Cardiac muscle cell (in vitro differentiated cells and primary cell): Measurements from ENCODE around the gene GEN1. TPM values are rescaled to one million over a fixed set of nuclear protein-coding genes. Genes with fewer than 3 reads are reported as not detected.
A peak's percentile ranks its signal among the peaks of the same experiment; 100 is the strongest.
"Not testable (repeated sequence)": the region's sequence is repeated elsewhere in the genome, so short reads cannot be mapped to it uniquely, and the experiment has no call there.

Source experiments
- DNase-seq, 2 donors: peaks; one replicate each; pipeline versions ENCODE4 v3.0.0 to v3.0.0-alpha.2; 2010 to 2017; ENCODE audit warnings: low read depth in 1 of 2, low spot score in 1 of 2
- H3K27ac ChIP-seq: fragments of 200-600 bp; sonication (generic); 2 replicates; pipeline ENCODE4 v1.5.1; 2016
- H3K27me3 ChIP-seq: fragments of 200-600 bp; sonication (generic); 2 replicates; pipeline ENCODE4 v1.6.0; 2016; ENCODE audit warnings: control low read depth
- H3K36me3 ChIP-seq: fragments of 200-600 bp; sonication (generic); 2 replicates; pipeline ENCODE4 v1.5.1; 2016; ENCODE audit warnings: control low read depth
- H3K4me1 ChIP-seq: fragments of 200-600 bp; sonication (generic); 2 replicates; pipeline ENCODE4 v1.8.1; 2017; ENCODE audit warnings: low read depth, mild to moderate bottlenecking, mixed run types
- H3K4me3 ChIP-seq: fragments of 200-600 bp; sonication (generic); 2 replicates; pipeline ENCODE4 v1.5.1; 2016; ENCODE audit warnings: mild to moderate bottlenecking
- H3K9me3 ChIP-seq: fragments of 200-600 bp; sonication (generic); 2 replicates; pipeline ENCODE4 v1.5.1; 2017; ENCODE audit warnings: low read depth, mild to moderate bottlenecking, control low read depth
- polyA plus RNA-seq: library from polyadenylated mRNA; unstranded; fragments of >200 nt; fragmentation: Nextera tagmentation; extraction: Ambion mirVana; gene quantifications from 2 replicates; pipeline ENCODE4 v1.2.1, GENCODE V29; 2016
- total RNA-seq: library from RNA; depleted of rRNA; stranded (reverse); fragments of >200 nt; gene quantifications from 2 replicates; pipeline ENCODE4 v1.2.3, GENCODE V29; 2016
- TF ChIP-seq, protein P1 (sequence below): IDR thresholded peaks from 2 replicates; pipeline ENCODE4 v1.5.1; 2012; ENCODE audit warnings: low read depth, mild to moderate bottlenecking, low read length

GEN1 gene
- total and polyA plus RNA-seq, 2 experiments from 2014 or later, result 4.3 to 8.8 TPM

DNA sequence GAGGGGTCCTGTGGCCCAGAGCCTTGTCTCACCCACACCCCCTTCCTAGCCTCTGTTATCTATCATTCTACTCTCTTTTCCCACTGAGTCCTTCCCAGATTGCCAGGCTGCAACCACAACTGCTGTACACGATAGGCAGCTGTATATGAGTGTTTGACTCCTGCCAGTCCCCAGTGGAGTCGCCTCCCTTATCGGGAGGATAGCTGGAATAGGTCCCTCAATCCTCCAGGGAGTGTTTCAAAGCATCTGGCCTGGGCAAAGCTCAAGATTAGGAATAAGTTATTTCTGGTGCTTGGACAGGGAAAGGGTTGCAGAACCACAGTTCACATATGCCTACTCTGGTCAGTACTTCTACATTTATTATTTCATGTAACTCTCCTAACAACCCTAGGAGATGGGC is 67.1 kb downstream of the GEN1 start:
- Histone ChIP-seq H3K27ac (peak overlapping the region; percentile 88), H3K4me3 (no peak overlapping the region), H3K9me3 (no peaks in the 10 kb centered on the region), H3K4me1 (peaks cover 16% of the 10 kb centered on the region), H3K36me3 (no peaks in the 10 kb centered on the region), H3K27me3 (no peaks in the 10 kb centered on the region)
- TF ChIP-seq, protein P1, sequence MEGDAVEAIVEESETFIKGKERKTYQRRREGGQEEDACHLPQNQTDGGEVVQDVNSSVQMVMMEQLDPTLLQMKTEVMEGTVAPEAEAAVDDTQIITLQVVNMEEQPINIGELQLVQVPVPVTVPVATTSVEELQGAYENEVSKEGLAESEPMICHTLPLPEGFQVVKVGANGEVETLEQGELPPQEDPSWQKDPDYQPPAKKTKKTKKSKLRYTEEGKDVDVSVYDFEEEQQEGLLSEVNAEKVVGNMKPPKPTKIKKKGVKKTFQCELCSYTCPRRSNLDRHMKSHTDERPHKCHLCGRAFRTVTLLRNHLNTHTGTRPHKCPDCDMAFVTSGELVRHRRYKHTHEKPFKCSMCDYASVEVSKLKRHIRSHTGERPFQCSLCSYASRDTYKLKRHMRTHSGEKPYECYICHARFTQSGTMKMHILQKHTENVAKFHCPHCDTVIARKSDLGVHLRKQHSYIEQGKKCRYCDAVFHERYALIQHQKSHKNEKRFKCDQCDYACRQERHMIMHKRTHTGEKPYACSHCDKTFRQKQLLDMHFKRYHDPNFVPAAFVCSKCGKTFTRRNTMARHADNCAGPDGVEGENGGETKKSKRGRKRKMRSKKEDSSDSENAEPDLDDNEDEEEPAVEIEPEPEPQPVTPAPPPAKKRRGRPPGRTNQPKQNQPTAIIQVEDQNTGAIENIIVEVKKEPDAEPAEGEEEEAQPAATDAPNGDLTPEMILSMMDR, result no peak
- no peak for DNase-seq

DNA sequence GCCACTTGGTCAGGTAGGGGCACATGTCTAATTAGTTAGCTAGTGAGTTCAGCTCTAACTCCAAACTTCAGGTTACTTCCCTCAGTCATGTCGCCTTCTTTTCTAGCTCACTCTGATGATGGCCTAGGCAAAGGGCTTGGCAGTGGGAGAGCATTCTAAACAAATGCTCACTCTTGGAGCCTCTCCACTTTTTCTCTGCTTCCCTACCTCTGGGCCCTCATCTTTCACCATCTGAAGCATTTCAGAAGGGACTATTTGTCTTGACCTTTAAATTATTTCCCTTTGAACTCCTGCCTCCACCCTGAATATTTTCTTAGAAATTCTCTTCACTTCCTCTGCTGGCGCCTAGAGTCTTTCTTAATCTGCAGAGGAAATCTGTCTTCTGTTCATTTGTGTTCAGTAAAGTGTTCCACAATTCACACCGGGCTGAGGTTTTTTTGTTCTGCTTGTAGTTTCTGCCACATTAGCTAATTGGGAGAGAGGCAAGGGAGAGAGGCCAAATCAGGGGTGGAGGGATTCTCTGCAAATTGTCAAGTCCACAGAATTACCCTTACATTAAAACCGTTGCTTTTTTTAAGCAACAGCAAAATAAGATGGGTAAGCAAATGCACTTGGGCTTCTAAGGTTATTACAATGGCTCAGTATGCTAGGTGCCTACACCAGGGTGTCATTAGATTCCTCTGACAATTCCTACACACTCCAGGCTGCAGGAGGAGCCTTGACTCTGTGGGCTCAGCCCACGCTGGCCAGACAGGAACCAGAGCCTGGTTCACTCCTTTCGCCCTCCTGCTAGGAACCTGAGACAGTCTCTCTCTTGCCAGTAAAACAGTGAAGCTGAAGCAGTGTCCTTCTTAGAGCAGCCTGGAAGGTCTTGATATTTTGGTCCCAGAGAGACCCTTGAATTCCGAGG is 67.9 kb downstream of the GEN1 start:
- Histone ChIP-seq H3K36me3 (no peaks in the 10 kb centered on the region), H3K4me3 (no peak overlapping the region), H3K27me3 (no peaks in the 10 kb centered on the region), H3K4me1 (peaks cover 16% of the 10 kb centered on the region), H3K9me3 (no peaks in the 10 kb centered on the region), H3K27ac (peak overlapping the region; percentile 88)
- TF ChIP-seq, protein P1, result no peak
- peak; percentile 19 to 44 for DNase-seq

DNA sequence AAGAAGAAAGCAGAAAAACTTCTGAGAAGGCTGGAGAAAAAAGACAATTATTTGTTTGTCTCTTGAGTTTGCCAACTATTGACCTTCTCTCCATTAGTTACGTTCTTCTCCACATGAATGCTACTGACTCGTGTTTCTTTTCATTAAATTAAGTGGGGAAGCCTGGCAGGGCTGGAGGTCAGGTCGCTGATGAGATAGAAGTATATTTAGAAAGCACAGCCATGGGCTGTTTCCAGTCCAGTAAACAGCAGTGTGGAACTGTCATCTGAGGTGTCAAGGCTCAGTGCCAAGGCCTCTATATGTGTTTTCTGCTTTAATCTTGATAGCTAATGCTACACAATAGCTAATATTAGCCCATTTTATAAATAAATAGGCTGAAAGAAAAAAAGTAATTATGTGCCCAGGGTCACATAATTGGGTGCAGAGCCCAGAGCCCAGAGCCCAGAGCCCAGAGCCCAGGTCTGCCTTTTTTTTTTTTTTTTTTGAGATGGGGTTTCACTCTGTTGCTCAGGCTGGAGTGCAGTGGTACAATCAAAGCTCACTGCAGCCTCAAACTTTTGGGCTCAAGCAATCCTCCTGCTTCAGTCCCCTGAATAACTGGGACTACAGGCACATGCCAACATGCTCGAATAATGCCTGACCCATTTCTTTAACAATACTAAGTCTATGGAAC is 68.6 kb downstream of the GEN1 start:
- peak in 1 of 2 donors; percentile 33 for DNase-seq
- TF ChIP-seq, protein P1, result no peak
- peaks cover 16% of the 10 kb centered on the region for H3K4me1 ChIP-seq
- H3K27ac ChIP-seq, result peak overlapping the region; percentile 88
- H3K4me3 ChIP-seq, result no peak overlapping the region
- H3K27me3 ChIP-seq, result no peaks in the 10 kb centered on the region
- no peaks in the 10 kb centered on the region for H3K36me3 ChIP-seq
- H3K9me3 ChIP-seq, result no peaks in the 10 kb centered on the region

DNA sequence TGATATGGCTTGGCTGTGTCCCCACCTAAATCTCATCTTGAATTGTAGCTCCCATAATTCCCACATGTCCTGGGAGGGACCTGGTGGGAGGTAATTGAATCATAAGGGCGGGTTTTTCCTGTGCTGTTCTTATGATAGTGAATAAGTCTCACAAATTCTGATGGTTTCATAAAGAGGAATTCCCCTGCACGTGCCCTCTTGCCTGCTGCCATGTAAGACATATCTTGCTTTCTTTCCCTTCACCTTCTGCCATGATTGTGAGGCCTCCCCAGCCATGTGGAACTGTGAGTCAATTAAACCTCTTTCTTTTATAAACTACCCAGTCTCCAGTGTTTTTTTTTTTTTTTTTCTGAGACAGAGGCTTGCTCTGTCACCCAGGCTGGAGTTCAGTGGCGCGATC is 69.7 kb downstream of the GEN1 start:
- H3K4me1 ChIP-seq, result peaks cover 16% of the 10 kb centered on the region
- not testable (repeated sequence) for DNase-seq, H3K27me3 ChIP-seq, H3K27ac ChIP-seq, H3K36me3 ChIP-seq, H3K9me3 ChIP-seq, H3K4me3 ChIP-seq

DNA sequence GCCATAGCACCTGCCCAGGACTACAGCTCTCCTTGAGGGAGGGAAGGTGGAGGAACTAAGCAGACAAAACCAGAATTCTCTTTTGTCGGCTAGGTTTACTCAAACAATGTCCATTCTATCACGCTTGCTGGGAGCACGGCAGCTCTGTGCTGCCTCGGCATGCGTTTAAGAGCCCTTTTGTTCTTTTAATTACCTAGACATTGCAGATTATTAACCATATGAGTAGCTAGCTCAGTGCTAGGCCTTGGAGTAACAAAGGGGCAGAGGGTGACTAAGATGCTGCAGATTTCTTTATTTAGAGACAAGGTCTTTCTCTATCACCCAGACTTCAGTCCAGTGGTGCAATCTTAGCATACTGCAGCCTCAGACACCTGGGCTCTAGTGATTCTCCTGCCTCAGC is 73.4 kb downstream of the GEN1 start:
- no peak overlapping the region for H3K27ac ChIP-seq
- no peaks in the 10 kb centered on the region for H3K9me3 ChIP-seq
- H3K4me1 ChIP-seq, result peaks cover 4% of the 10 kb centered on the region
- H3K4me3 ChIP-seq, result no peak overlapping the region
- TF ChIP-seq, protein P1, result no peak
- peaks cover 19% of the 10 kb centered on the region for H3K27me3 ChIP-seq
- DNase-seq, result no peak
- H3K36me3 ChIP-seq, result no peaks in the 10 kb centered on the region

DNA sequence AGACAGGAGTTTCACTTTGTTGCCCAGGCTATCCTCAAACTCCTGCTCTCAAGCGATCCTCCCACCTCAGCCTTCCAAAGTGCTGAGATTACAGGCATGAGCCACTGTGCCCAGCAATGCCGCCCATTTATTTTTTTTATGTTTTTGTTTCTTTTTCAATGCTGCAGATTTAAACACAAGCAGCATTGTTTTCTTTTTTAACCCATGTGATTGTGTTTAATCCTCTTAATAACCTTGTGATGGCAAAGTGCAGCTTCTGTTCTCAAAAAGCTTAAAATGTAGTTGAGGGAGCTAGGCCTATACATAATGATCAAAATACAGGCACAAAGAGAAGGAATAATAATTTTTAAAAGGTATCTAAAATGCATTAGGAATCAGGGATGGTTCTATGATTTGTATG is 73.8 kb downstream of the GEN1 start:
- no peaks in the 10 kb centered on the region for H3K36me3 ChIP-seq
- H3K4me3 ChIP-seq, result no peak overlapping the region
- H3K9me3 ChIP-seq, result no peaks in the 10 kb centered on the region
- no peak overlapping the region for H3K27ac ChIP-seq
- H3K4me1 ChIP-seq, result no peaks in the 10 kb centered on the region
- H3K27me3 ChIP-seq, result peaks cover 19% of the 10 kb centered on the region
- TF ChIP-seq, protein P1, result no peak
- DNase-seq, result no peak
